ENCODE data around the gene RFPL3. TPM values are rescaled to one million over a fixed set of nuclear protein-coding genes. Genes with fewer than 3 reads are reported as not detected.

The RFPL3 gene
- polyA plus RNA-seq, 1 experiment = not detected

DNA sequence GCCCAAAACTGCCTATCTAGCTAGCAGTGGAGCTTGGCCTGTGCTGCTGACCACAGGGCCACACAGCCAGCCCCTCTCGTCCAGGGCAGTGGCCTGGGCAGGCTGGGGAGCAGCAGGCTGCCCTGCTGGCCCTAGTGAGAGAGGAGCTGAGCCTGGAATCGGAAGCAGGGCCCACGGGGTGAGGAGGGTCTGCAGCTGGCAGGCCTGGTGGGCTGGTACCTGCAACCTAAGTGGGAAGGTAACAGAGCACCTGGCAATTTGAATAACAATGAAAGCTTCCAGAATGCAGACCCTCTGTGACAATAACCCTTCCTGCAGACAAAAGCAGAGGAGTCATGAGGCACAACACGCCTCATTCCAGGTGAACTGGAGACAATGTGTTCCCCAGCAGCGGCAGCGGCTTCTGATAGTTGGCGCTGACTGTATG, 31.8 kb upstream of the RFPL3 start:
- ChIA-PET CTCF (interaction anchor here (0.8 kb wide), 1 partner anchor 17 kb away, joined by 3 read pairs; no protein-coding TSS in a partner anchor), POLR2A (interaction anchor here (0.6 kb wide), 1 partner anchor 815 kb away, joined by 8 read pairs; no protein-coding TSS in a partner anchor)
- no peak overlapping the region for H3K4me3 ChIP-seq (ENCODE audit: low read depth, low read length)
- TF ChIP-seq, protein P1, sequence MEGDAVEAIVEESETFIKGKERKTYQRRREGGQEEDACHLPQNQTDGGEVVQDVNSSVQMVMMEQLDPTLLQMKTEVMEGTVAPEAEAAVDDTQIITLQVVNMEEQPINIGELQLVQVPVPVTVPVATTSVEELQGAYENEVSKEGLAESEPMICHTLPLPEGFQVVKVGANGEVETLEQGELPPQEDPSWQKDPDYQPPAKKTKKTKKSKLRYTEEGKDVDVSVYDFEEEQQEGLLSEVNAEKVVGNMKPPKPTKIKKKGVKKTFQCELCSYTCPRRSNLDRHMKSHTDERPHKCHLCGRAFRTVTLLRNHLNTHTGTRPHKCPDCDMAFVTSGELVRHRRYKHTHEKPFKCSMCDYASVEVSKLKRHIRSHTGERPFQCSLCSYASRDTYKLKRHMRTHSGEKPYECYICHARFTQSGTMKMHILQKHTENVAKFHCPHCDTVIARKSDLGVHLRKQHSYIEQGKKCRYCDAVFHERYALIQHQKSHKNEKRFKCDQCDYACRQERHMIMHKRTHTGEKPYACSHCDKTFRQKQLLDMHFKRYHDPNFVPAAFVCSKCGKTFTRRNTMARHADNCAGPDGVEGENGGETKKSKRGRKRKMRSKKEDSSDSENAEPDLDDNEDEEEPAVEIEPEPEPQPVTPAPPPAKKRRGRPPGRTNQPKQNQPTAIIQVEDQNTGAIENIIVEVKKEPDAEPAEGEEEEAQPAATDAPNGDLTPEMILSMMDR (IDR thresholded peaks at IDR 0.05; ENCODE audit: insufficient read depth, low read depth, low read length) = no peak
- no peak for DNase-seq (ENCODE audit: low read depth)
- H3K36me3 ChIP-seq (ENCODE audit: control insufficient read depth, insufficient read depth, low read length) = no peaks in the 10 kb centered on the region; the same call in 1 of the 2 replicates
- no peaks in the 10 kb centered on the region for H3K27me3 ChIP-seq (ENCODE audit: control insufficient read depth, insufficient read depth, low read length)

GRCh38 chr22:32326647-32327046, 31.0 kb upstream of the RFPL3 start:
- no peak for DNase-seq (ENCODE audit: low read depth)
- H3K4me3 ChIP-seq (ENCODE audit: low read depth, low read length) = no peak overlapping the region
- no peaks in the 10 kb centered on the region for H3K27me3 ChIP-seq (ENCODE audit: control insufficient read depth, insufficient read depth, low read length)
- POLR2A ChIA-PET = no interaction called here
- CTCF ChIA-PET = no interaction called here
- H3K36me3 ChIP-seq (ENCODE audit: control insufficient read depth, insufficient read depth, low read length) = no peaks in the 10 kb centered on the region; the same call in 1 of the 2 replicates
- TF ChIP-seq, protein P1 (IDR thresholded peaks at IDR 0.05; ENCODE audit: insufficient read depth, low read depth, low read length) = no peak

GRCh38 chr22:32327066-32327465, 30.6 kb upstream of the RFPL3 start:
- ChIA-PET POLR2A (no interaction called here), CTCF (interaction anchor here (0.8 kb wide), 1 partner anchor 16 kb away, joined by 3 read pairs; no protein-coding TSS in a partner anchor)
- TF ChIP-seq, protein P1 (IDR thresholded peaks at IDR 0.05; ENCODE audit: insufficient read depth, low read depth, low read length) = no peak
- Histone ChIP-seq H3K36me3 (ENCODE audit: control insufficient read depth, insufficient read depth, low read length) (no peaks in the 10 kb centered on the region), H3K4me3 (ENCODE audit: low read depth, low read length) (no peak overlapping the region), H3K27me3 (ENCODE audit: control insufficient read depth, insufficient read depth, low read length) (no peaks in the 10 kb centered on the region)
- no peak for DNase-seq (ENCODE audit: low read depth)

- no peak overlapping the region for H3K4me3 ChIP-seq (ENCODE audit: low read depth, low read length)
- ChIA-PET CTCF (interaction anchor here (0.8 kb wide), 1 partner anchor 15 kb away, joined by 3 read pairs; no protein-coding TSS in a partner anchor), POLR2A (no interaction called here)
- DNase-seq (ENCODE audit: low read depth) = no peak
- TF ChIP-seq, protein P1 (IDR thresholded peaks at IDR 0.05; ENCODE audit: insufficient read depth, low read depth, low read length) = no peak
- H3K36me3 ChIP-seq (ENCODE audit: control insufficient read depth, insufficient read depth, low read length) = no peaks in the 10 kb centered on the region
- H3K27me3 ChIP-seq (ENCODE audit: control insufficient read depth, insufficient read depth, low read length) = no peaks in the 10 kb centered on the region
Measured at GRCh38 chr22:32327596-32328171, 30.0 kb upstream of the RFPL3 start.

GRCh38 chr22:32328306-32329201, 29.1 kb upstream of the RFPL3 start:
- no peak overlapping the region for H3K4me3 ChIP-seq (ENCODE audit: low read depth, low read length)
- no peaks in the 10 kb centered on the region for H3K27me3 ChIP-seq (ENCODE audit: control insufficient read depth, insufficient read depth, low read length)
- no peaks in the 10 kb centered on the region for H3K36me3 ChIP-seq (ENCODE audit: control insufficient read depth, insufficient read depth, low read length)
- CTCF ChIA-PET = interaction anchor here (0.6 kb wide), 1 partner anchor 20 kb away, joined by 3 read pairs; no protein-coding TSS in a partner anchor
- POLR2A ChIA-PET = no interaction called here
- TF ChIP-seq, protein P1 (IDR thresholded peaks at IDR 0.05; ENCODE audit: insufficient read depth, low read depth, low read length) = no peak
- no peak for DNase-seq (ENCODE audit: low read depth)
